Raji (cell line): ENCODE results near the gene RNF41.

Experiments used
- POLR2A ChIP-seq: IDR thresholded peaks from 2 replicates; pipeline ENCODE4 v1.6.1; 2011; ENCODE audit warnings: low read depth, low read length, control low read depth; ENCODE audit not compliant: insufficient read depth

The RNF41 gene

GRCh38 chr12:56197921-56198635, 23.6 kb downstream of the RNF41 start:
- no peak for TF ChIP-seq POLR2A

- TF ChIP-seq POLR2A = no peak
These were observed 28.6 kb downstream of the RNF41 start for GRCh38 chr12:56193025-56193578.

GRCh38 chr12:56192582-56192981, 29.1 kb downstream of the RNF41 start:
- TF ChIP-seq POLR2A = no peak

GRCh38 chr12:56190695-56191155, 31.0 kb downstream of the RNF41 start:
- no peak for TF ChIP-seq POLR2A

GRCh38 chr12:56189918-56190694, 31.6 kb downstream of the RNF41 start:
- peak; percentile 37 for TF ChIP-seq POLR2A

- TF ChIP-seq POLR2A = peak; percentile 57
These were observed 32.4 kb downstream of the RNF41 start, which contains the start of gene SMARCC2 for GRCh38 chr12:56189099-56189917. Gene SMARCC2, minus strand, starts transcription at chr12:56189483. Its CDS starts 22 bp downstream, at chr12:56189461.

- TF ChIP-seq POLR2A = no peak; the same call in 1 of the 2 replicates
These were observed 33.0 kb downstream of the RNF41 start for GRCh38 chr12:56188778-56189098.

GRCh38 chr12:56188131-56188777, 33.5 kb downstream of the RNF41 start:
- no peak for TF ChIP-seq POLR2A

- no peak for TF ChIP-seq POLR2A
These were observed 34.8 kb downstream of the RNF41 start for GRCh38 chr12:56186957-56187356.

- TF ChIP-seq POLR2A = no peak
These were observed 43.4 kb downstream of the RNF41 start for GRCh38 chr12:56178347-56178746.

GRCh38 chr12:56172839-56173238, 48.9 kb downstream of the RNF41 start:
- TF ChIP-seq POLR2A = no peak

GRCh38 chr12:56169229-56169759, 52.4 kb downstream of the RNF41 start:
- no peak for TF ChIP-seq POLR2A

- no peak for TF ChIP-seq POLR2A
These were observed 56.4 kb downstream of the RNF41 start for GRCh38 chr12:56165369-56165768.

- TF ChIP-seq POLR2A = no peak
These were observed 57.4 kb downstream of the RNF41 start for GRCh38 chr12:56164345-56164729.
